DOHH2 (cell line): Measurements from ENCODE around the gene SMIM12.

ENCODE experiments used
- CTCF ChIP-seq: fragments of 200-600 bp; sonication (generic); IDR thresholded peaks from one replicate; pipeline ENCODE4 v1.5.1; 2014; ENCODE audit warnings: antibody characterized with exemption, mild to moderate bottlenecking, low read depth, low read length; ENCODE audit not compliant: poor library complexity, severe bottlenecking
- EZH2phosphoT487 ChIP-seq: fragments of 200-600 bp; sonication (generic); IDR thresholded peaks from 2 replicates; pipeline ENCODE4 v1.6.1; 2017; ENCODE audit warnings: borderline replicate concordance, mild to moderate bottlenecking, antibody characterized with exemption, low read length, moderate library complexity, mixed read lengths

- TF ChIP-seq CTCF = no peak
- no peak for TF ChIP-seq EZH2phosphoT487
These were observed 12.5 kb downstream of the SMIM12 start for GRCh38 chr1:34847094-34847493.
